ENCODE results near the gene AATK. TPM values are rescaled to one million over a fixed set of nuclear protein-coding genes. Genes with fewer than 3 reads are reported as not detected.

AATK gene
- total and polyA plus RNA-seq, 9 of the 15 experiments (the other 6 are each of a cell fraction or from before 2014, with no cell fraction given): 0.11 to 0.55 (median 0.38) TPM; not detected in 5

MicroRNA genes within 50 kb of the gene (microRNA counts, 767-probe panel; counts per million panel counts)
- microRNA hsa-miR-1250 (1,344 counts per million, percentile 32 among the panel's probes with 10 or more counts), microRNA hsa-miR-338-3p (2,226 counts per million, percentile 56 among the panel's probes with 10 or more counts), microRNA hsa-miR-338-5p (not detected), microRNA hsa-miR-657 (870 counts per million, percentile 17 among the panel's probes with 10 or more counts)

Small RNA genes within 50 kb of the gene (microRNA-seq; reads per million reads assigned to microRNA genes)
- not detected for gene MIR1250 (ENCODE audit: borderline microRNAs expressed)
- not detected for gene MIR3065 (ENCODE audit: borderline microRNAs expressed)
- not detected for gene MIR338 (ENCODE audit: borderline microRNAs expressed)
- not detected for gene MIR657 (ENCODE audit: borderline microRNAs expressed)

Small RNA genes within 50 kb of the gene (small RNA-seq; reads per million reads assigned to genes)
- not detected for gene MIR1250
- gene MIR3065: 1.4 reads per million, percentile 73 among the genes with 10 or more reads in this experiment
- not detected for gene MIR657

Other genes starting within 250 kb of the AATK start
Only the 7 nearest of the 8 such genes appear.
- gene CHMP6, start 174.4 kb downstream of the AATK start, total RNA-seq (2014; rRNA removed): 10.3 and 12.9 TPM in 2 replicates
- 14.4 and 15.7 TPM in 2 replicates for gene CHMP6, start 174.4 kb downstream of the AATK start, total RNA-seq (2014; rRNA removed; fragmentation: Illumina TruSeq; extraction: Trizol)
- 12.7 and 13.8 TPM in 2 replicates for gene CHMP6, start 174.4 kb downstream of the AATK start, total RNA-seq (2015; rRNA removed; fragmentation: Illumina TruSeq; extraction: Trizol)
- gene CHMP6, start 174.4 kb downstream of the AATK start, total RNA-seq (2021): 25.6 and 26.8 TPM in 2 replicates
- gene CHMP6, start 174.4 kb downstream of the AATK start, polyA plus RNA-seq (2011; rRNA removed): 8.0 and 13.4 TPM in 2 replicates
- gene CHMP6, start 174.4 kb downstream of the AATK start, polyA plus RNA-seq (2014; fragmentation: Illumina TruSeq; extraction: Trizol): 11.4 and 15.5 TPM in 2 replicates
- gene CHMP6, start 174.4 kb downstream of the AATK start, polyA plus RNA-seq (2014; fragmentation: Nextera tagmentation; extraction: Ambion mirVana): 1 to 10 TPM in 1 of 2 experiments, under 1 TPM in 1; 0.25 to 1.8 TPM
- gene CHMP6, start 174.4 kb downstream of the AATK start, polyA plus RNA-seq (2014; rRNA removed): 28.3 and 30.4 TPM in 2 replicates
- gene BAIAP2, start 131.1 kb downstream of the AATK start, total RNA-seq (2014; rRNA removed): 26.7 and 31.9 TPM in 2 replicates
- gene BAIAP2, start 131.1 kb downstream of the AATK start, total RNA-seq (2014; rRNA removed; fragmentation: Illumina TruSeq; extraction: Trizol): 14.2 and 17.7 TPM in 2 replicates
- gene BAIAP2, start 131.1 kb downstream of the AATK start, total RNA-seq (2015; rRNA removed; fragmentation: Illumina TruSeq; extraction: Trizol): 18.4 and 21.2 TPM in 2 replicates
- gene BAIAP2, start 131.1 kb downstream of the AATK start, total RNA-seq (2021): 44.7 and 51.6 TPM in 2 replicates
- gene BAIAP2, start 131.1 kb downstream of the AATK start, polyA plus RNA-seq (2011; rRNA removed): 9.8 and 13.6 TPM in 2 replicates
- 20.7 and 30.0 TPM in 2 replicates for gene BAIAP2, start 131.1 kb downstream of the AATK start, polyA plus RNA-seq (2014; fragmentation: Illumina TruSeq; extraction: Trizol)
- gene BAIAP2, start 131.1 kb downstream of the AATK start, polyA plus RNA-seq (2014; fragmentation: Nextera tagmentation; extraction: Ambion mirVana): 1 to 10 TPM; 2.3 to 2.4 TPM
- 17.3 and 23.2 TPM in 2 replicates for gene BAIAP2, start 131.1 kb downstream of the AATK start, polyA plus RNA-seq (2014; rRNA removed)
- not detected in 2 replicates for gene PVALEF, start 714 bp downstream of the AATK start, total RNA-seq (2014; rRNA removed)
- gene PVALEF, start 714 bp downstream of the AATK start, total RNA-seq (2014; rRNA removed; fragmentation: Illumina TruSeq; extraction: Trizol): not detected in 2 replicates
- not detected in 2 replicates for gene PVALEF, start 714 bp downstream of the AATK start, total RNA-seq (2015; rRNA removed; fragmentation: Illumina TruSeq; extraction: Trizol)
- not detected in 2 replicates for gene PVALEF, start 714 bp downstream of the AATK start, total RNA-seq (2021)
- gene PVALEF, start 714 bp downstream of the AATK start, polyA plus RNA-seq (2011; rRNA removed): not detected in 2 replicates
- not detected in 2 replicates for gene PVALEF, start 714 bp downstream of the AATK start, polyA plus RNA-seq (2014; fragmentation: Illumina TruSeq; extraction: Trizol)
- gene PVALEF, start 714 bp downstream of the AATK start, polyA plus RNA-seq (2014; fragmentation: Nextera tagmentation; extraction: Ambion mirVana): not detected
- not detected in 2 replicates for gene PVALEF, start 714 bp downstream of the AATK start, polyA plus RNA-seq (2014; rRNA removed)
- gene CEP131, start 56.7 kb upstream of the AATK start, total RNA-seq (2014; rRNA removed): 18.3 and 21.2 TPM in 2 replicates
- gene CEP131, start 56.7 kb upstream of the AATK start, total RNA-seq (2014; rRNA removed; fragmentation: Illumina TruSeq; extraction: Trizol): 0.99 and 1.2 TPM in 2 replicates
- gene CEP131, start 56.7 kb upstream of the AATK start, total RNA-seq (2015; rRNA removed; fragmentation: Illumina TruSeq; extraction: Trizol): 6.3 and 8.8 TPM in 2 replicates
- 14.9 and 16.7 TPM in 2 replicates for gene CEP131, start 56.7 kb upstream of the AATK start, total RNA-seq (2021)
- gene CEP131, start 56.7 kb upstream of the AATK start, polyA plus RNA-seq (2011; rRNA removed): 2.3 and 4.7 TPM in 2 replicates
- gene CEP131, start 56.7 kb upstream of the AATK start, polyA plus RNA-seq (2014; fragmentation: Illumina TruSeq; extraction: Trizol): 1.7 and 5.3 TPM in 2 replicates
- gene CEP131, start 56.7 kb upstream of the AATK start, polyA plus RNA-seq (2014; fragmentation: Nextera tagmentation; extraction: Ambion mirVana): under 1 TPM; 0.24 to 0.34 TPM
- gene CEP131, start 56.7 kb upstream of the AATK start, polyA plus RNA-seq (2014; rRNA removed): 12.4 and 17.1 TPM in 2 replicates
- 10.0 and 18.0 TPM in 2 replicates for gene TEPSIN, start 72.8 kb upstream of the AATK start, total RNA-seq (2014; rRNA removed)
- gene TEPSIN, start 72.8 kb upstream of the AATK start, total RNA-seq (2014; rRNA removed; fragmentation: Illumina TruSeq; extraction: Trizol): 1.8 and 2.1 TPM in 2 replicates
- gene TEPSIN, start 72.8 kb upstream of the AATK start, total RNA-seq (2015; rRNA removed; fragmentation: Illumina TruSeq; extraction: Trizol): 5.1 and 5.7 TPM in 2 replicates
- 24.8 and 29.8 TPM in 2 replicates for gene TEPSIN, start 72.8 kb upstream of the AATK start, total RNA-seq (2021)
- 6.6 and 9.8 TPM in 2 replicates for gene TEPSIN, start 72.8 kb upstream of the AATK start, polyA plus RNA-seq (2011; rRNA removed)
- 5.3 and 7.2 TPM in 2 replicates for gene TEPSIN, start 72.8 kb upstream of the AATK start, polyA plus RNA-seq (2014; fragmentation: Illumina TruSeq; extraction: Trizol)
- under 1 TPM; 0.80 to 0.81 TPM for gene TEPSIN, start 72.8 kb upstream of the AATK start, polyA plus RNA-seq (2014; fragmentation: Nextera tagmentation; extraction: Ambion mirVana)
- 15.2 and 22.7 TPM in 2 replicates for gene TEPSIN, start 72.8 kb upstream of the AATK start, polyA plus RNA-seq (2014; rRNA removed)
- 107 and 136 TPM in 2 replicates for gene NDUFAF8, start 73.1 kb upstream of the AATK start, total RNA-seq (2014; rRNA removed)
- gene NDUFAF8, start 73.1 kb upstream of the AATK start, total RNA-seq (2014; rRNA removed; fragmentation: Illumina TruSeq; extraction: Trizol): 102 and 107 TPM in 2 replicates
- 84.5 and 90.0 TPM in 2 replicates for gene NDUFAF8, start 73.1 kb upstream of the AATK start, total RNA-seq (2015; rRNA removed; fragmentation: Illumina TruSeq; extraction: Trizol)
- 83.7 and 87.1 TPM in 2 replicates for gene NDUFAF8, start 73.1 kb upstream of the AATK start, total RNA-seq (2021)
- 88.8 and 116 TPM in 2 replicates for gene NDUFAF8, start 73.1 kb upstream of the AATK start, polyA plus RNA-seq (2011; rRNA removed)
- gene NDUFAF8, start 73.1 kb upstream of the AATK start, polyA plus RNA-seq (2014; fragmentation: Illumina TruSeq; extraction: Trizol): 33.5 and 44.1 TPM in 2 replicates
- 10 to 100 TPM; 13.5 to 17.4 TPM for gene NDUFAF8, start 73.1 kb upstream of the AATK start, polyA plus RNA-seq (2014; fragmentation: Nextera tagmentation; extraction: Ambion mirVana)
- 138 and 144 TPM in 2 replicates for gene NDUFAF8, start 73.1 kb upstream of the AATK start, polyA plus RNA-seq (2014; rRNA removed)
- gene SLC38A10, start 129.1 kb upstream of the AATK start, total RNA-seq (2014; rRNA removed): 35.6 and 35.8 TPM in 2 replicates
- gene SLC38A10, start 129.1 kb upstream of the AATK start, total RNA-seq (2014; rRNA removed; fragmentation: Illumina TruSeq; extraction: Trizol): 4.3 and 5.2 TPM in 2 replicates
- gene SLC38A10, start 129.1 kb upstream of the AATK start, total RNA-seq (2015; rRNA removed; fragmentation: Illumina TruSeq; extraction: Trizol): 15.5 and 16.1 TPM in 2 replicates
- 52.8 and 54.2 TPM in 2 replicates for gene SLC38A10, start 129.1 kb upstream of the AATK start, total RNA-seq (2021)
- gene SLC38A10, start 129.1 kb upstream of the AATK start, polyA plus RNA-seq (2011; rRNA removed): 13.1 and 18.0 TPM in 2 replicates
- 13.8 and 24.0 TPM in 2 replicates for gene SLC38A10, start 129.1 kb upstream of the AATK start, polyA plus RNA-seq (2014; fragmentation: Illumina TruSeq; extraction: Trizol)
- under 1 TPM; 0.45 to 0.92 TPM for gene SLC38A10, start 129.1 kb upstream of the AATK start, polyA plus RNA-seq (2014; fragmentation: Nextera tagmentation; extraction: Ambion mirVana)
- gene SLC38A10, start 129.1 kb upstream of the AATK start, polyA plus RNA-seq (2014; rRNA removed): 31.7 and 32.1 TPM in 2 replicates